SK-N-SH (cell line): Measurements from ENCODE around the gene FRMD1. TPM values are rescaled to one million over a fixed set of nuclear protein-coding genes. Genes with fewer than 3 reads are reported as not detected.

ENCODE experiments used
- CTCF ChIA-PET: fragments of 300-600, 350-600 bp; formaldehyde crosslinking; extraction: SDS; loops from one replicate; lab custom pipeline; 2021; lab: Yijun Ruan, JAX
- POLR2A ChIA-PET: fragments of 350-600 bp; sonication (Branson Sonifier 250); formaldehyde crosslinking; extraction: SDS; loops from one replicate; lab custom pipeline; 2020; ENCODE audit warnings: antibody characterized with exemption, inconsistent platforms; lab: Yijun Ruan, JAX
- DNase-seq: peaks from one replicate; pipeline ENCODE4 v3.0.0; 2012
- H2AFZ ChIP-seq: fragments of 200-600 bp; sonication (generic); 2 replicates; pipeline ENCODE4 v1.8.1; 2016; ENCODE audit warnings: antibody characterized with exemption, mild to moderate bottlenecking, low read depth
- H3F3A ChIP-seq: fragments of 200-600 bp; sonication (generic); replicated peaks from 2 replicates; pipeline ENCODE3; 2016; ENCODE audit warnings: antibody characterized with exemption, mild to moderate bottlenecking; ENCODE audit not compliant: insufficient read depth
- H3K27ac ChIP-seq, 2 experiments: fragments of 200-500 bp in 1 of 2; fragments of 200-600 bp in 1 of 2; sonication (Bioruptor generic) in 1 of 2; sonication (generic), shearing (Covaris generic) in 1 of 2; 2 replicates each; pipeline versions ENCODE4 v1.5.1 to v1.6.1; 2014 to 2016; ENCODE audit warnings: low read depth in 2 of 2, inconsistent platforms in 1 of 2, low read length in 1 of 2, mild to moderate bottlenecking in 1 of 2, mixed read lengths in 1 of 2
- H3K27me3 ChIP-seq: fragments of 200-600 bp; sonication (generic), shearing (Covaris generic); 2 replicates; pipeline ENCODE4 v1.6.1; 2016; ENCODE audit warnings: mixed run types; ENCODE audit not compliant: insufficient read depth
- H3K36me3 ChIP-seq, 2 experiments: fragments of 200-500 bp in 1 of 2; fragments of 200-600 bp in 1 of 2; sonication (Bioruptor generic) in 1 of 2; sonication (generic) in 1 of 2; replicated peaks in 1 of 2; 2 replicates each; pipeline versions ENCODE3 to v1.5.1; 2014 to 2016; ENCODE audit warnings: low read length in 1 of 2, mild to moderate bottlenecking in 1 of 2; ENCODE audit not compliant: insufficient read depth in 2 of 2, control insufficient read depth in 1 of 2
- H3K4me1 ChIP-seq, 2 experiments: fragments of 200-500 bp in 1 of 2; fragments of 200-600 bp in 1 of 2; sonication (Bioruptor generic) in 1 of 2; sonication (generic), shearing (Covaris generic) in 1 of 2; 2 replicates each; pipeline versions ENCODE4 v1.5.1 to v1.6.1; 2014 to 2016; ENCODE audit warnings: low read depth in 1 of 2, low read length in 1 of 2, mixed run types in 1 of 2; ENCODE audit not compliant: insufficient read depth in 2 of 2, control insufficient read depth in 1 of 2
- H3K4me2 ChIP-seq: fragments of 200-600 bp; sonication (generic), shearing (Covaris generic); 2 replicates; pipeline ENCODE4 v1.6.1; 2017; ENCODE audit warnings: mixed run types
- H3K4me3 ChIP-seq, 2 experiments: fragments of 200-500 bp in 1 of 2; fragments of 200-600 bp in 1 of 2; sonication (Bioruptor generic) in 1 of 2; sonication (generic), shearing (Covaris generic) in 1 of 2; 2 replicates each; pipeline versions ENCODE4 v1.5.1 to v1.8.1; 2014 to 2016; ENCODE audit warnings: low read depth in 2 of 2, inconsistent platforms in 1 of 2, low read length in 1 of 2, mild to moderate bottlenecking in 1 of 2, mixed read lengths in 1 of 2, moderate library complexity in 1 of 2
- H3K79me2 ChIP-seq: fragments of 200-600 bp; sonication (generic); 2 replicates; pipeline ENCODE4 v1.8.1; 2017; ENCODE audit warnings: mild to moderate bottlenecking; ENCODE audit not compliant: insufficient read depth
- H3K9ac ChIP-seq: fragments of 200-600 bp; sonication (generic); 2 replicates; pipeline ENCODE4 v1.6.1; 2017; ENCODE audit warnings: mixed run types
- H3K9me2 ChIP-seq: fragments of 200-600 bp; sonication (generic); 2 replicates; pipeline ENCODE4 v1.6.1; 2017; ENCODE audit warnings: mixed run types
- H3K9me3 ChIP-seq: fragments of 200-600 bp; sonication (generic); 2 replicates; pipeline ENCODE4 v1.6.1; 2017; ENCODE audit warnings: mixed run types, mild to moderate bottlenecking, moderate library complexity
- H4K20me1 ChIP-seq: fragments of 200-600 bp; sonication (generic); 2 replicates; pipeline ENCODE4 v1.6.1; 2017; ENCODE audit warnings: mild to moderate bottlenecking, mixed run types; ENCODE audit not compliant: insufficient read depth
- CHD2 ChIP-seq: fragments of 150-350 bp; IDR thresholded peaks from 2 replicates; pipeline ENCODE4 v1.6.1; 2018; ENCODE audit warnings: low read length; ENCODE audit not compliant: partially characterized antibody
- EZH2phosphoT487 ChIP-seq: fragments of 200-600 bp; sonication (generic); IDR thresholded peaks from 2 replicates; pipeline ENCODE4 v1.6.1; 2017; ENCODE audit warnings: low read depth, mixed run types, mild to moderate bottlenecking, antibody characterized with exemption, moderate library complexity, borderline replicate concordance
- FOSL2 ChIP-seq: IDR thresholded peaks from 2 replicates; pipeline ENCODE4 v1.4.0; 2012; ENCODE audit warnings: low read depth, mild to moderate bottlenecking, moderate library complexity, borderline replicate concordance
- FOXM1 ChIP-seq: IDR thresholded peaks from 2 replicates; pipeline ENCODE4 v1.4.0; 2012; ENCODE audit warnings: low read depth, mild to moderate bottlenecking
- GABPA ChIP-seq: IDR thresholded peaks from 2 replicates; pipeline ENCODE4 v1.4.0; 2012; ENCODE audit warnings: low read depth, mild to moderate bottlenecking
- IRF3 ChIP-seq: fragments of 150-350 bp; IDR thresholded peaks from 2 replicates; pipeline ENCODE4 v1.6.1; 2016; ENCODE audit warnings: mild to moderate bottlenecking, low read depth, low read length
- JUND ChIP-seq: IDR thresholded peaks from 2 replicates; pipeline ENCODE4 v1.4.0; 2012
- MAX ChIP-seq: IDR thresholded peaks from 2 replicates; pipeline ENCODE4 v1.4.0; 2012; ENCODE audit warnings: low read depth
- RXRA ChIP-seq: IDR thresholded peaks from 2 replicates; pipeline ENCODE4 v1.4.0; 2012; ENCODE audit warnings: low read depth, mild to moderate bottlenecking, borderline replicate concordance
- ZBTB33 ChIP-seq: IDR thresholded peaks from 2 replicates; pipeline ENCODE4 v1.4.0; 2012; ENCODE audit warnings: low read depth, borderline replicate concordance
- WGBS: methylation state at CpG from one replicate; pipeline ENCODE4 v1.1.6; 2017; ENCODE audit warnings: low lambda C conversion rate; 5-methylcytosine and 5-hydroxymethylcytosine counted together
- polyA plus RNA-seq, 3 experiments: library from polyadenylated mRNA; depleted of rRNA; stranded (reverse); fragments of >200 nt; gene quantifications; 2 replicates each; pipeline ENCODE4 v1.2.3, GENCODE V29; 2012

Gene FRMD1
- polyA plus RNA-seq, 1 of the 3 experiments (the other 2 are of a cell fraction): not detected

- Histone ChIP-seq H3K27ac (no peak overlapping the region), H3K4me3 (no peak overlapping the region), H3K79me2 (no peaks in the 10 kb centered on the region), H3K9ac (no peak overlapping the region), H2AFZ (no peak overlapping the region), H3K9me2 (no peaks in the 10 kb centered on the region), H3K4me1 (no peaks in the 10 kb centered on the region; a peak in 1 of 4 replicates), H4K20me1 (no peaks in the 10 kb centered on the region), H3K9me3 (peaks cover 16% of the 10 kb centered on the region; the same call in 1 of the 2 replicates), H3K27me3 (no peaks in the 10 kb centered on the region), H3F3A (peaks cover 3% of the 10 kb centered on the region), H3K36me3 (no peaks in the 10 kb centered on the region), H3K4me2 (no peak overlapping the region)
- CTCF ChIA-PET: no interaction called here
- TF ChIP-seq FOSL2: no peak
- TF ChIP-seq JUND: no peak
- TF ChIP-seq ZBTB33: no peak
- no peak for TF ChIP-seq MAX
- no peak for DNase-seq
- 24% methylated on average over 4 of the region's 4 CpGs for WGBS
- POLR2A ChIA-PET: no interaction called here
These were observed 64.0 kb downstream of the FRMD1 start for GRCh38 chr6:168015009-168015408.

GRCh38 chr6:168014428-168014827 is 64.6 kb downstream of the FRMD1 start:
- CTCF ChIA-PET: no interaction called here
- no peaks in the 10 kb centered on the region for H4K20me1 ChIP-seq
- no peaks in the 10 kb centered on the region for H3K9me2 ChIP-seq
- H3K4me3 ChIP-seq: no peak overlapping the region
- WGBS: 16% methylated on average over 6 of the region's 6 CpGs
- DNase-seq: no peak
- no peak overlapping the region for H2AFZ ChIP-seq
- no peak overlapping the region for H3K4me2 ChIP-seq
- H3K9me3 ChIP-seq: peaks cover 16% of the 10 kb centered on the region; the same call in 1 of the 2 replicates
- TF ChIP-seq CHD2 (no peak), GABPA (no peak), RXRA (no peak), IRF3 (no peak), EZH2phosphoT487 (no peak), FOXM1 (no peak), FOSL2 (no peak)
- no peaks in the 10 kb centered on the region for H3K27me3 ChIP-seq
- no peak overlapping the region for H3K9ac ChIP-seq
- peaks cover 3% of the 10 kb centered on the region for H3F3A ChIP-seq
- POLR2A ChIA-PET: no interaction called here
- no peaks in the 10 kb centered on the region for H3K36me3 ChIP-seq
- H3K27ac ChIP-seq: no peak overlapping the region
- no peaks in the 10 kb centered on the region for H3K79me2 ChIP-seq
- no peaks in the 10 kb centered on the region; a peak in 1 of 4 replicates for H3K4me1 ChIP-seq
